ENCODE data around the gene PPP1R14C.

Gene PPP1R14C

GRCh38 chr6:150196942-150197745 is 54.3 kb downstream of the PPP1R14C start:
- DNase-seq: no peak

GRCh38 chr6:150198532-150198931 is 55.7 kb downstream of the PPP1R14C start:
- DNase-seq: no peak

GRCh38 chr6:150199241-150199640 is 56.4 kb downstream of the PPP1R14C start:
- DNase-seq: no peak

- DNase-seq: no peak
Observed at GRCh38 chr6:150200428-150201100, 57.7 kb downstream of the PPP1R14C start.

- no peak for DNase-seq
Observed at GRCh38 chr6:150201285-150201684, 58.4 kb downstream of the PPP1R14C start.

- no peak for DNase-seq
Observed at GRCh38 chr6:150201772-150202329, 59.0 kb downstream of the PPP1R14C start.

- DNase-seq: no peak
Observed at GRCh38 chr6:150202404-150202803, 59.6 kb downstream of the PPP1R14C start.

GRCh38 chr6:150202934-150203333 is 60.1 kb downstream of the PPP1R14C start:
- DNase-seq: no peak

- DNase-seq: no peak
Observed at GRCh38 chr6:150203378-150203777, 60.5 kb downstream of the PPP1R14C start.

- DNase-seq: no peak
Observed at GRCh38 chr6:150203871-150204545, 61.2 kb downstream of the PPP1R14C start.

GRCh38 chr6:150204705-150205472 is 62.0 kb downstream of the PPP1R14C start:
- no peak for DNase-seq

- no peak for DNase-seq
Observed at GRCh38 chr6:150207931-150208570, 65.2 kb downstream of the PPP1R14C start.

GRCh38 chr6:150208611-150209352 is 65.9 kb downstream of the PPP1R14C start:
- no peak for DNase-seq

- DNase-seq: no peak
Observed at GRCh38 chr6:150209415-150209814, 66.6 kb downstream of the PPP1R14C start.

GRCh38 chr6:150211700-150212511 is 69.1 kb downstream of the PPP1R14C start:
- no peak for DNase-seq

- DNase-seq: no peak
Observed at GRCh38 chr6:150212778-150213177, 69.9 kb downstream of the PPP1R14C start.

GRCh38 chr6:150213301-150213700 is 70.5 kb downstream of the PPP1R14C start:
- no peak for DNase-seq

- no peak for DNase-seq
Observed at GRCh38 chr6:150214310-150214709, 71.5 kb downstream of the PPP1R14C start.

- DNase-seq: no peak
Observed at GRCh38 chr6:150220634-150221551, 78.0 kb downstream of the PPP1R14C start.
